MG63 (cell line): ENCODE measurements around the gene ARHGAP45. TPM values are rescaled to one million over a fixed set of nuclear protein-coding genes. Genes with fewer than 3 reads are reported as not detected.

Experiments
- DNase-seq: peaks from one replicate; pipeline ENCODE4 v3.0.0-alpha.2; 2020
- H3K27me3 ChIP-seq: fragments of 250-450 bp; sonication (Bioruptor Pico); 2 replicates; pipeline ENCODE4 v1.5.1; 2020; ENCODE audit warnings: mild to moderate bottlenecking, moderate library complexity
- H3K36me3 ChIP-seq: fragments of 250-450 bp; sonication (Bioruptor Pico); 2 replicates; pipeline ENCODE4 v1.5.1; 2020; ENCODE audit warnings: mild to moderate bottlenecking, moderate library complexity
- H3K4me3 ChIP-seq: fragments of 250-450 bp; sonication (Bioruptor Pico); 2 replicates; pipeline ENCODE4 v1.5.1; 2020; ENCODE audit warnings: mild to moderate bottlenecking, moderate library complexity
- H3K9me3 ChIP-seq: fragments of 250-450 bp; sonication (Bioruptor Pico); 2 replicates; pipeline ENCODE4 v1.5.1; 2020; ENCODE audit warnings: mild to moderate bottlenecking, moderate library complexity
- total RNA-seq: library from RNA; depleted of rRNA; stranded (reverse); fragments of >200 nt; shearing (Covaris generic); gene quantifications from 2 replicates; pipeline ENCODE4 v1.2.3, GENCODE V29; 2014; ENCODE audit warnings: low replicate concordance

ARHGAP45 gene
- total RNA-seq, 1 experiment from 2014 or later: not detected

GRCh38 chr19:1050989-1051788 lies 15.8 kb upstream of the ARHGAP45 start:
- no peaks in the 10 kb centered on the region for H3K27me3 ChIP-seq
- H3K9me3 ChIP-seq: no peaks in the 10 kb centered on the region
- H3K4me3 ChIP-seq: no peak overlapping the region
- no peaks in the 10 kb centered on the region for H3K36me3 ChIP-seq
- no peak for DNase-seq

- Histone ChIP-seq H3K4me3 (no peak overlapping the region), H3K9me3 (no peaks in the 10 kb centered on the region), H3K36me3 (no peaks in the 10 kb centered on the region), H3K27me3 (no peaks in the 10 kb centered on the region)
- no peak for DNase-seq
Observed at GRCh38 chr19:1051791-1052190, 15.2 kb upstream of the ARHGAP45 start.

DNA sequence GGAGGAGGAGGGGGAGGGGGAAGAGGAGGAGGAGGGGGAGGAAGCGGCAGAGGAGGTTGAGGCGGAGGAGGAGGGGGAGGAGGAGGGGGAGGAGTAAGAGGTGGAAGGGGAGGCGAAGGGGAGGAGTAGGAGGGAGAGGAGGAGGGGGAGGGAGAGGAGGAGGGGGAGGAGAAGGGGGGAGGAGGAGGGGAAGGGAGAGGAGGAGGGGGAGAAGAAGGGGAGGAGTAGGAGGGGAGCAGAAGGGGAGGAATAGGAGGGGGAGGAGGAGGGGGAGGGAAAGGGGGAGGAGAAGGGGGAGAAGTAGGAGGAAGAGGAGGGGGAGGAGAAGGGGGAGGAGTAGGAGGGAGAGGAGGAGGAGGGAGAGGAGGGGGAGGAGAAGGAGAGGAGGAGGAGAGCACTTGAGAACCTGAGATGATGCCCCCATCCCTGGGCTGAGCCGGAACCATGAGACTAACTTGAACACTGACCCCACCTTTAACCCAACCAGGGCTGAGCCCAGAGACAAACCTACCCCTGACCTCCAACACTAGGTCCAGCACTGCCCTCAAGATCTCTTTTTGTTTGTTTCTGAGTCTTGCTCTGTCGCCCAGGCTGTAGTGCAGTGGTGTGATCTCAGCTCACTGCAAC lies 14.5 kb upstream of the ARHGAP45 start:
- Histone ChIP-seq H3K4me3 (no peak overlapping the region), H3K9me3 (no peaks in the 10 kb centered on the region)

DNA sequence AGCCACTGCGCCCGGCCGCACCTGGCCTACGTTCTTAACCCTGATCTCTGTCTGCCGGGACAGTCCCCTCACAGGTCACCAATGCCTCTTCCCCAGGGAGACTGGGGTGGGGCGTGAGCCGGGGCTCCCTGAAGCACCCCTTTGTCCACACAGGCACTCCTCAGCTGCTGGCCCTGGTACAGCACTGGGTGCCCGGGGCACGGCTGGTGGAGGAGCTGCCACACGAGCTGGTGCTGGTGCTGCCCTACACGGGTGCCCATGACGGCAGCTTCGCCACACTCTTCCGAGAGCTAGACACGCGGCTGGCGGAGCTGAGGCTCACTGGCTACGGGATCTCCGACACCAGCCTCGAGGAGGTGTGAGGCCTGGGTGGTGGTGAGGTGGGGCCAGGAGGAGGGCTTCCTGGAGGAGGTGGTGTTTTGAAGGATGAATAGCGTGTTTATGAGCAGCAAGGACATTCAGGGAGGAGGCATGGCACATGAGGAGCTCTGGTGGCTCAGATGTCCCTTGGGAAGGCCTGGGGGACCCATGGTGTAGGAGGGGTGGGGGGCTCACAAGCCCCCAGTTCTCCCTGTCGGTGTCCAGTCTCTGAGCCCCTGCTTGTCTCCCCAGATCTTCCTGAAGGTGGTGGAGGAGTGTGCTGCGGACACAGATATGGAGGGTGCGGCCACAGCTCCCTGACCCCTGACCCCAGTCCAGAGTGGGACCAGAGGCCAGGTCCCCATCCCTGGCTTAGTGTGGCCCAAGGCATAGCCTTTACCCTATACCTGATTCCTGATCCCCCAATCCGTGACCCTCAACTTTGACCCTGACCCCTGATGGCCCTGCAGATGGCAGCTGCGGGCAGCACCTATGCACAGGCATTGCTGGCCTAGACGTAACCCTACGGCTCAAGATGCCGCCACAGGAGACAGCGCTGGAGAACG lies 13.5 kb upstream of the ARHGAP45 start:
- DNase-seq: no peak
- Histone ChIP-seq H3K36me3 (no peaks in the 10 kb centered on the region), H3K9me3 (no peaks in the 10 kb centered on the region), H3K4me3 (no peak overlapping the region), H3K27me3 (no peaks in the 10 kb centered on the region)

More for the DNA sequence above, 14.5 kb upstream of the ARHGAP45 start:
- DNase-seq: no peak
- H3K27me3 ChIP-seq: no peaks in the 10 kb centered on the region
- no peaks in the 10 kb centered on the region for H3K36me3 ChIP-seq

DNA sequence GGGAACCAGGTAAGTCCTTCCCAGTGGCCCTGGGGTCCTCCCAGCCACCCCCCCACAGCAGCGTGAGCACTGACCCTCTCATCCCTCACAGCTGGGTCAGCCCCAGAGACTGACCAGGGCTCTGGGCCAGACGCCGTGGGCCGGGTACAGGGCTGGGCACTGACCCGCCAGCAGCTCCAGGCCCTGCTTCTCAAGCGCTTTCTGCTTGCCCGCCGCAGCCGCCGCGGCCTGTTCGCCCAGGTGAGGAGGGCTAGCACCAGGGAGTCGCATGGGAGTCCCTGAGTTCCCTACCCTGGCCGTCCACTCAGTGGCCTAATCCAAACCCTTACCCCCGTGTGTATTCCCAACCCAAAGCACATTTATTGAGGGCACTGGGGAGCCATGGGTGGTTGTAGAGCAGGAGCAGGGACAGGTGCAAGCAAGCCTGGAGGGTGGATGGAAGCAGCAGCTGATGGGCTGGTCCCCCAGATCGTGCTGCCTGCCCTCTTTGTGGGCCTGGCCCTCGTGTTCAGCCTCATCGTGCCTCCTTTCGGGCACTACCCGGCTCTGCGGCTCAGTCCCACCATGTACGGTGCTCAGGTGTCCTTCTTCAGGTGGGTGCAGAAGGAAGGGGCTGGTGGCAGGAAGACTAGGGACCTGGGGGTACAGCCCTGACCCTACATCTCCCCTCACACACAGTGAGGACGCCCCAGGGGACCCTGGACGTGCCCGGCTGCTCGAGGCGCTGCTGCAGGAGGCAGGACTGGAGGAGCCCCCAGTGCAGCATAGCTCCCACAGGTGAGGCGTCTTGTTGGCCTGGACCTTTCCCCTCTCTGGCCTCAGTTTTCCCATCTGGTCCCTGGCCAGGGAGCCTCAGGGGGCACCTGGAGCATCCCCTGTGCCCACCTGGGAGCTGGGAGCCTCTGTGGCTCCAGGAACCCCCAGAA lies 12.6 kb upstream of the ARHGAP45 start:
- Histone ChIP-seq H3K36me3 (no peaks in the 10 kb centered on the region), H3K4me3 (no peak overlapping the region), H3K27me3 (no peaks in the 10 kb centered on the region), H3K9me3 (no peaks in the 10 kb centered on the region)
- DNase-seq: no peak

DNA sequence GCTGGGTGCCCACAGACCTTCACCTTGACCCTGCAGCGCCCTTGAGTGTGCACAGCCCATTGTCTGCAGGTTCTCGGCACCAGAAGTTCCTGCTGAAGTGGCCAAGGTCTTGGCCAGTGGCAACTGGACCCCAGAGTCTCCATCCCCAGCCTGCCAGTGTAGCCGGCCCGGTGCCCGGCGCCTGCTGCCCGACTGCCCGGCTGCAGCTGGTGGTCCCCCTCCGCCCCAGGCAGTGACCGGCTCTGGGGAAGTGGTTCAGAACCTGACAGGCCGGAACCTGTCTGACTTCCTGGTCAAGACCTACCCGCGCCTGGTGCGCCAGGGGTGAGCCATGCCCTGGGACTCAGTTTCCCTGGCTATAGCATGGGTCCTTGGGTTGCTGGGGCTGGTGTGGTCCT lies 11.9 kb upstream of the ARHGAP45 start:
- no peak for DNase-seq
- Histone ChIP-seq H3K27me3 (no peaks in the 10 kb centered on the region), H3K36me3 (no peaks in the 10 kb centered on the region), H3K9me3 (no peaks in the 10 kb centered on the region), H3K4me3 (no peak overlapping the region)

GRCh38 chr19:1055886-1056620 lies 10.9 kb upstream of the ARHGAP45 start:
- no peaks in the 10 kb centered on the region for H3K27me3 ChIP-seq
- H3K36me3 ChIP-seq: no peaks in the 10 kb centered on the region
- H3K9me3 ChIP-seq: no peaks in the 10 kb centered on the region
- no peak overlapping the region for H3K4me3 ChIP-seq
- no peak for DNase-seq

DNA sequence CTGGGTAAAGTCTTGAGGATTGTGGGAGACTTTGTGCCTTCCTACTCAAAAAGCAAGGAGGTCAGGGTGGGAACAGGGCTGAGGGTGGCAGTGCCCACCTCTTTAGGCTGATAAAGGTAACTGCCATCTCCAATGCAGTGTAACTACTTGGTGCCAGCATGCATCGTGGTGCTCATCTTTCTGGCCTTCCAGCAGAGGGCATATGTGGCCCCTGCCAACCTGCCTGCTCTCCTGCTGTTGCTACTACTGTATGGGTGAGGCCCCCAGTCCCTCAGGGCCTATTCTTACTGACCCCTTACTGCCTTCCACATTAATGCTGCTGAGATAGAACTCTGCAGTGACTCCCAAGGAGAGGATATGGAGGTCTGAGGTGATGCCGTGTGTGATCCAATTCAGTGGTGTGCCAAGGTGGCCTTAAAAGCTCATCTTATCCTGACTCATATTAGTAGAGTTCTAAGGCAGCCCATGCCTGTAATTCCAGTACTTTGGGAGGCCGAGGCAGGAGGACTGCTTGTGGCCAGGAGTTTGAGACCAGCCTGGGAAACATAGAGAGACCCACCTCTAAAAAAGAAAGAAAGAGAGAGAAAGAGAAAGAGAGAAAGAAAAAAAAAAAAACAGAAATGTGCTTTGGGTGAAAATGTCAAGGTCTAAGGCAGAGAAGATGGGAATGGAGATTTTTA lies 9.7 kb upstream of the ARHGAP45 start:
- Histone ChIP-seq H3K27me3 (no peaks in the 10 kb centered on the region), H3K36me3 (no peaks in the 10 kb centered on the region), H3K9me3 (no peaks in the 10 kb centered on the region), H3K4me3 (no peak overlapping the region)
- DNase-seq: peak; percentile 42

GRCh38 chr19:1058112-1058511 lies 8.9 kb upstream of the ARHGAP45 start:
- no peak for DNase-seq
- Histone ChIP-seq H3K4me3 (no peak overlapping the region), H3K27me3 (no peaks in the 10 kb centered on the region), H3K9me3 (no peaks in the 10 kb centered on the region), H3K36me3 (no peaks in the 10 kb centered on the region)

DNA sequence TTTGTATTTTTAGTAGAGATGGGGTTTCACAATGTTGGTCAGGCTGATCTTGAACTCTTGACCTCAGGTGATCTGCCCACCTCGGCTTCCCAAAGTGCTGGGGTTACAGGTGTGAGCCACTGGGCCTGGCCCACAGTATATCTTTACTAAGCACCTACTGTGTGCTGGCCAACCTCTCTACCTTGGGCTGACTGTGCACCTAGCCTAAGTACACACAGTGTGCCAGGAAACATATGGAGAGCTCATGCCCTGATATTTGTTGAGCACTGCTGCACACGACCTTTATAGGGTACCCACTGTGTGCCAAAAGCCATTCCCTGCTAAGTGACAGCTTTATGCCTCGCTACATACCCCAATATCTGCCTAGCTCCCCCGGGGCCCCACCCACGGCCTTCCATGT lies 6.3 kb upstream of the ARHGAP45 start:
- Histone ChIP-seq H3K9me3 (no peaks in the 10 kb centered on the region), H3K4me3 (no peak overlapping the region), H3K36me3 (no peaks in the 10 kb centered on the region), H3K27me3 (no peaks in the 10 kb centered on the region)
- DNase-seq: no peak

DNA sequence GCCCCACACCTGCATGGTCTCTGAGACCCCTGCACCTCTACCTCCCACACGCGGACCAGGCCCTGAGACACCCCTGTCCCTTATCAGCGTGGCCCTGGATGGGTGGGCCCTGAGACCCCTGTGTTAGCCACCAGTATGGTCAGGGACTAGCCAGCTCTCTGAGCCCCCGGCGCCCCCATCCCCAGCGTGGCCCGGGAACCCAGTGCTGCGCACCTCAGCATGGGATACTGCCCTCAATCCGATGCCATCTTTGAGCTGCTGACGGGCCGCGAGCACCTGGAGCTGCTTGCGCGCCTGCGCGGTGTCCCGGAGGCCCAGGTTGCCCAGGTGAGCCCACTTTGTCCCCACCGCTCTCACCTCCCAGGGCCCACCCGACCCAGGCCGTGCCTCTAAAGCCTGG lies 5.0 kb upstream of the ARHGAP45 start:
- Histone ChIP-seq H3K36me3 (no peaks in the 10 kb centered on the region), H3K27me3 (no peaks in the 10 kb centered on the region), H3K4me3 (no peak overlapping the region), H3K9me3 (no peaks in the 10 kb centered on the region)
- DNase-seq: no peak

DNA sequence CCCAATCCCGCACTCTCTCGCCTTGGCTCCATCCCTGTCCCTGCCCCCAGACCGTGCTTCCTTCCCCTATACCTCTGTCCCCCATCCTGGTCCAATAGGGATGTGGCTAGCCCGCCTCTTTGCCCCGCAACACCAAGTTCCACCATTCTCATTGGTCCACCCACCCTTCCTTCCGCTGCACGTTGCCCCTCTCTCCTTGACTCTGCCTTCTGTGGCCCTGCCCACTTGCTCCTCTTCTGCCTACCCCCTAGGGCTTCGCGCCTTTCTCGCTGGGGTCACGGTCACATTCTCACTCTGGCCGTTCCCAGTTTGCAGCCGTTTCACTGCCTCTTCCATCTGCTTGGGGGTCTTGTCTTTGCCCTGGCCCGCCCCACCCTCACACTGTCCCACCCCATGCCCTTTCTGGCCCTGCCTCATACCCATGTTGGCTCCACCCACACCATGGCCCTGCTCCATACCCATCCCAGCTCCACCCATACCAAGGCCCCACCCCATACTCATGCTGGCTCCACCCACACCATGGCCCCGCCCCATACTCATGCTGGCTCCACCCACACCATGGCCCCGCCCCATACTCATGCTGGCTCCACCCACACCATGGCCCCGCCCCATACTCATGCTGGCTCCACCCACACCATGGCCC lies 4.5 kb upstream of the ARHGAP45 start:
- no peaks in the 10 kb centered on the region for H3K27me3 ChIP-seq
- H3K9me3 ChIP-seq: no peaks in the 10 kb centered on the region
- H3K36me3 ChIP-seq: no peaks in the 10 kb centered on the region
- H3K4me3 ChIP-seq: no peak overlapping the region
- DNase-seq: no peak

DNA sequence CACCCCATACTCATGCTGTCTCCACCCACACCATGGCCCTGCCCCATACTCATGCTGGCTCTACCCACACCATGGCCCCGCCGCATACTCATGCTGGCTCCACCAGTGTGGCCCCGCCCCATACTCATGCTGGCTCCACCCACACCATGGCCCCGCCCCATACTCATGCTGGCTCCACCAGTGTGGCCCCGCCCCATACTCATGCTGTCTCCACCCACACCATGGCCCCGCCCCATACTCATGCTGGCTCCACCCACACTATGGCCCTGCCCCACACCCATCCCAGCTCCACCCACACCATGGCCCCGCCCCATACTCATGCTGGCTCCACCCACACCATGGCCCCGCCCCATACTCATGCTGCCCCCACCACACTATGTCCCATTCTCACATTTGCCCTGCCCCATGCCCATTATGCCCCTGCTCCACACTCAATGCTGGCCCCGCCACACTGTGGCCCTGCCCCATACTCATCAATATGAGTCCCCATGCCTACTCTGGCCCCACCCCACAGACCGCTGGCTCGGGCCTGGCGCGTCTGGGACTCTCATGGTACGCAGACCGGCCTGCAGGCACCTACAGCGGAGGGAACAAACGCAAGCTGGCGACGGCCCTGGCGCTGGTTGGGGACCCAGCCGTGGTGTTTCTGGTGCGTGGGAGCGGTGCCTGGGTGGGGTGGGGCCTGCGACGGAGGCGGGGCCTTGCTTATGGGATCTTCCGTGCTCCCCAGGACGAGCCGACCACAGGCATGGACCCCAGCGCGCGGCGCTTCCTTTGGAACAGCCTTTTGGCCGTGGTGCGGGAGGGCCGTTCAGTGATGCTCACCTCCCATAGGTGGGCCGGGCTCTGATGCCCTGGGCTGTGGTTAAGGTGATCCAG lies 3.7 kb upstream of the ARHGAP45 start:
- Histone ChIP-seq H3K9me3 (no peaks in the 10 kb centered on the region), H3K36me3 (no peaks in the 10 kb centered on the region), H3K27me3 (no peaks in the 10 kb centered on the region), H3K4me3 (no peak overlapping the region)
- DNase-seq: peak; percentile 20
